Dermis blood vessel endothelial cell (primary cell): Measurements from ENCODE around the gene ACVR2B. TPM values are rescaled to one million over a fixed set of nuclear protein-coding genes. Genes with fewer than 3 reads are reported as not detected.

ENCODE experiments used
- DNase-seq: peaks from one replicate; pipeline ENCODE4 v3.0.0; 2010
- total RNA-seq: library from RNA; depleted of rRNA; stranded (reverse); fragments of >200 nt; gene quantifications from 2 replicates; pipeline ENCODE4 v1.2.3, GENCODE V29; 2014

Gene ACVR2B
- total RNA-seq, 1 donor from 2014 or later, result 7.3 TPM

GRCh38 chr3:38533285-38533976, 79.7 kb downstream of the ACVR2B start:
- no peak for DNase-seq

- DNase-seq, result no peak
Observed at GRCh38 chr3:38534180-38534579, 80.5 kb downstream of the ACVR2B start.

- DNase-seq, result no peak
Observed at GRCh38 chr3:38534604-38535003, 80.9 kb downstream of the ACVR2B start.

- no peak for DNase-seq
Observed at GRCh38 chr3:38536671-38537070, 83.0 kb downstream of the ACVR2B start.

- no peak for DNase-seq
Observed at GRCh38 chr3:38538773-38539353, 85.2 kb downstream of the ACVR2B start.

- peak; percentile 35 for DNase-seq
Observed at GRCh38 chr3:38541806-38542205, 88.1 kb downstream of the ACVR2B start.

Other genes starting within 250 kb of the ACVR2B start
- gene SLC22A13, start 188.1 kb upstream of the ACVR2B start, total RNA-seq, result 0.17 and 0.19 TPM in 2 replicates
- 0.17 TPM in 1 of 2 replicates, not detected in the other for gene SLC22A14, start 171.6 kb upstream of the ACVR2B start, total RNA-seq
- gene XYLB, start 107.1 kb upstream of the ACVR2B start, total RNA-seq, result 1.7 and 2.1 TPM in 2 replicates
- gene EXOG, start 42.5 kb downstream of the ACVR2B start, total RNA-seq, result 8.2 and 10.4 TPM in 2 replicates
- gene SCN5A, start 195.8 kb downstream of the ACVR2B start, total RNA-seq, result 6.5 and 12.0 TPM in 2 replicates